MCF 10A (cell line): ENCODE data around the gene SPATA13. TPM values are rescaled to one million over a fixed set of nuclear protein-coding genes. Genes with fewer than 3 reads are reported as not detected.

Experiments used
- BruUV-seq: library from RNA; stranded (reverse); fragments of 400-500 nt; replicated peaks from 2 replicates; lab custom pipeline; 2021; lab: Mats Ljungman, UMichigan
- CTCF ChIA-PET: fragments of 300-600 bp; sonication (Branson Sonifier 250); formaldehyde crosslinking; extraction: SDS; loops from one replicate; lab custom pipeline; 2021; ENCODE audit warnings: antibody characterized with exemption, inconsistent platforms; lab: Yijun Ruan, JAX
- POLR2A ChIA-PET: fragments of 300-600, 350-650 bp; sonication (Branson Sonifier 250); formaldehyde crosslinking; extraction: SDS; loops from one replicate; lab custom pipeline; 2020; ENCODE audit warnings: antibody characterized with exemption, inconsistent platforms; lab: Yijun Ruan, JAX
- DNase-seq: peaks from one replicate; pipeline ENCODE4 v3.0.0-alpha.2; 2018; ENCODE audit not compliant: unreplicated experiment
- H3K27ac Mint-ChIP-seq: one replicate; pipeline ENCODE4 v1.8.0; 2022; ENCODE audit warnings: mild to moderate bottlenecking, low read depth, mixed read lengths; ENCODE audit not compliant: unreplicated experiment
- H3K27me3 Mint-ChIP-seq: one replicate; pipeline ENCODE4 v1.8.0; 2022; ENCODE audit warnings: mixed read lengths; ENCODE audit not compliant: insufficient read depth, unreplicated experiment
- H3K36me3 Mint-ChIP-seq: one replicate; pipeline ENCODE4 v1.8.0; 2022; ENCODE audit warnings: mild to moderate bottlenecking, moderate library complexity, mixed read lengths; ENCODE audit not compliant: insufficient read depth, unreplicated experiment
- H3K4me1 Mint-ChIP-seq: one replicate; pipeline ENCODE4 v1.8.0; 2022; ENCODE audit warnings: mixed read lengths; ENCODE audit not compliant: insufficient read depth, unreplicated experiment
- H3K4me3 Mint-ChIP-seq: one replicate; pipeline ENCODE4 v1.8.0; 2022; ENCODE audit warnings: mild to moderate bottlenecking, moderate library complexity, mixed read lengths; ENCODE audit not compliant: unreplicated experiment
- H3K9me3 Mint-ChIP-seq: one replicate; pipeline ENCODE4 v1.8.0; 2022; ENCODE audit warnings: mixed read lengths; ENCODE audit not compliant: unreplicated experiment
- intact Hi-C: fragments of 100-400 bp; cut with micrococcal nuclease; formaldehyde crosslinking; loops from 2 replicates; pipeline ENCODE4 v1.14.1; 2022
- total RNA-seq: library from RNA; stranded (reverse); gene quantifications from 2 replicates; pipeline ENCODE4 v1.2.3, GENCODE V29; 2022
- TF ChIP-seq, protein P1 (sequence below): fragments of 200-600 bp; IDR thresholded peaks from one replicate; pipeline ENCODE4 v1.8.0; 2022; ENCODE audit warnings: antibody characterized with exemption, mild to moderate bottlenecking; ENCODE audit not compliant: unreplicated experiment

Gene SPATA13
- total RNA-seq, 1 experiment from 2014 or later = 2.2 TPM

GRCh38 chr13:24279327-24280110 is 119.0 kb downstream of the SPATA13 start:
- TF ChIP-seq, protein P1, sequence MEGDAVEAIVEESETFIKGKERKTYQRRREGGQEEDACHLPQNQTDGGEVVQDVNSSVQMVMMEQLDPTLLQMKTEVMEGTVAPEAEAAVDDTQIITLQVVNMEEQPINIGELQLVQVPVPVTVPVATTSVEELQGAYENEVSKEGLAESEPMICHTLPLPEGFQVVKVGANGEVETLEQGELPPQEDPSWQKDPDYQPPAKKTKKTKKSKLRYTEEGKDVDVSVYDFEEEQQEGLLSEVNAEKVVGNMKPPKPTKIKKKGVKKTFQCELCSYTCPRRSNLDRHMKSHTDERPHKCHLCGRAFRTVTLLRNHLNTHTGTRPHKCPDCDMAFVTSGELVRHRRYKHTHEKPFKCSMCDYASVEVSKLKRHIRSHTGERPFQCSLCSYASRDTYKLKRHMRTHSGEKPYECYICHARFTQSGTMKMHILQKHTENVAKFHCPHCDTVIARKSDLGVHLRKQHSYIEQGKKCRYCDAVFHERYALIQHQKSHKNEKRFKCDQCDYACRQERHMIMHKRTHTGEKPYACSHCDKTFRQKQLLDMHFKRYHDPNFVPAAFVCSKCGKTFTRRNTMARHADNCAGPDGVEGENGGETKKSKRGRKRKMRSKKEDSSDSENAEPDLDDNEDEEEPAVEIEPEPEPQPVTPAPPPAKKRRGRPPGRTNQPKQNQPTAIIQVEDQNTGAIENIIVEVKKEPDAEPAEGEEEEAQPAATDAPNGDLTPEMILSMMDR = no peak
- Mint-ChIP-seq H3K9me3 (no peaks in the 10 kb centered on the region), H3K36me3 (no peaks in the 10 kb centered on the region), H3K27ac (no peak overlapping the region), H3K27me3 (no peaks in the 10 kb centered on the region), H3K4me1 (no peaks in the 10 kb centered on the region), H3K4me3 (no peak overlapping the region)
- no TSS peak for BruUV-seq
- DNase-seq = no peak
- intact Hi-C loops = no loop called here
- CTCF ChIA-PET = interaction anchor here (0.6 kb wide), 1 partner anchor 208 kb away, joined by 3 read pairs; no protein-coding TSS in a partner anchor
- POLR2A ChIA-PET = interaction anchor here (0.6 to 0.7 kb wide), 2 partner anchors 275 to 1456 kb away, joined by 3 read pairs; no protein-coding TSS in a partner anchor

DNA sequence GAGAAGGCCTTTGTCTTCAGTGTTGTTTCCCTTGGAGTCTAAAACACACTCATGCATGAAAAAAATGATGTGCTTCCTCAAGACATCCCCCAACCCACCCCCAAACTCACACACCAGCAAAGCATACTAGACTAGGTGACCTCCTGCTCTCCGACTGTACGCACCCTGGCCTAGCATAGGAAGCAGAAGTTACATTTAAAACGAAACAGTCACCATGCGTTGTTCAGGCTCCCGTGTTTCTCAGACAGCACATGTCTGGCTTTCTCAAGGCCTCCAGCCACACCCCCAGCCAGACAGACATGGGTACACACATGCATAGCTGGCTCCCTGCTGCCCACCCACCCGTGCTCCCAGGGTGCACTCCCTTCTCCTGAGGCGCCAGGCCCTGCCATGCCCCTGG is 120.2 kb downstream of the SPATA13 start:
- intact Hi-C loops = no loop called here
- no peaks in the 10 kb centered on the region for H3K4me1 Mint-ChIP-seq
- H3K27me3 Mint-ChIP-seq = no peaks in the 10 kb centered on the region
- no peak overlapping the region for H3K4me3 Mint-ChIP-seq
- no peaks in the 10 kb centered on the region for H3K9me3 Mint-ChIP-seq
- BruUV-seq = no TSS peak
- H3K27ac Mint-ChIP-seq = no peak overlapping the region
- no peaks in the 10 kb centered on the region for H3K36me3 Mint-ChIP-seq
- TF ChIP-seq, protein P1 = no peak
- ChIA-PET CTCF (interaction anchor here (0.6 kb wide), 1 partner anchor 55 kb away, joined by 3 read pairs; no protein-coding TSS in a partner anchor), POLR2A (no interaction called here)
- DNase-seq = no peak

DNA sequence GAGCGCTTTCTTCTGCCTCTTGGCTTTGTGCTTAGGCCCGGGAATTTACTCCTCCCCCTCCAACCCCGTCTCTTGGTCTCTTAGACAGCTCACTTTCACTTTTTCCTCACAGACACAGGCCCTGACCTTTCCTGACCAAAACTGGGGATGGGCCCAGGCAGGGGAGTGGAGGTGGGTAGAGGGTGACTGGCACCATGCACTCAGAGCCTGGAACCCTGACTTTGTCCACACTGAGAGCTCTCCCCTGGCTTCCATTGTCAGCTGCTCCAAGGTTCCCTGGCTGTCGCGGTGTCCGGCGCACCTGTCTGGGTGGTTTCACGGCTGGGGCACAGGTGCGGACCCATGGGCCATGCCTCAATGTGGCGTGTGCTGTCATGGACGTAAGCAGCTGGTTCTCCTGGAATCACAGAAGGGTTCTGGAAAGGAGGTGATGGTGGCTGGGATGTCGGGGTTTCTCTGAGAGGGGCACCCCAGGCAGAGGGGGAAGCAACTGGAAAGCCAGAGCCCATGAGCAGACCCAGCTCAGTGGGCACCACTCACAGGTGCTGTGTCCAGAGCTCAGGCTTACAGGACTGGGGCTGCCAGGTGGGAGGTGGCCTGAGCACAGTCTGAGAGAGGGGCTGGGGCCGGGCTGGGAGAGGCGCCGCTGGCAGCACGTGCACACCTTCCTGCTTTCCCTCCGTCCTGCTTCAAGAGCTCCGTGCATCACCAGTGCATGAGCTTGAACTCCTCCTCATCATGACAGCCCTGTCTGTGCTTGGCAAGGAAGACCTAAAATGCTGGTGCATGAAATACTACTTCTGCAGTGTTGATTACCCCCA is 120.9 kb downstream of the SPATA13 start:
- Mint-ChIP-seq H3K4me1 (no peaks in the 10 kb centered on the region), H3K27ac (no peak overlapping the region)

More for the DNA sequence above, 120.9 kb downstream of the SPATA13 start:
- DNase-seq = no peak
- H3K4me3 Mint-ChIP-seq = no peak overlapping the region
- POLR2A ChIA-PET = no interaction called here
- intact Hi-C loops = no loop called here
- H3K9me3 Mint-ChIP-seq = no peaks in the 10 kb centered on the region
- CTCF ChIA-PET = interaction anchor here (0.6 kb wide), 1 partner anchor 56 kb away, joined by 3 read pairs; no protein-coding TSS in a partner anchor
- H3K36me3 Mint-ChIP-seq = peaks cover 5% of the 10 kb centered on the region
- H3K27me3 Mint-ChIP-seq = no peaks in the 10 kb centered on the region
- TF ChIP-seq, protein P1 = no peak
- no TSS peak for BruUV-seq
